ENCODE results near the gene PTPN14. TPM values are rescaled to one million over a fixed set of nuclear protein-coding genes. Genes with fewer than 3 reads are reported as not detected.
A peak's percentile ranks its signal among the peaks of the same experiment; 100 is the strongest.

Gene PTPN14
- total RNA-seq, 1 donor from 2014 or later = 24.6 TPM

GRCh38 chr1:214440219-214440965, 111.0 kb downstream of the PTPN14 start:
- DNase-seq (ENCODE audit: low read depth) = no peak
- H3K4me3 ChIP-seq (ENCODE audit: low read depth, low read length) = no peak overlapping the region
- TF ChIP-seq CTCF (conservative IDR thresholded peaks at IDR 0.05; ENCODE audit: low read depth, low read length) = no peak

DNA sequence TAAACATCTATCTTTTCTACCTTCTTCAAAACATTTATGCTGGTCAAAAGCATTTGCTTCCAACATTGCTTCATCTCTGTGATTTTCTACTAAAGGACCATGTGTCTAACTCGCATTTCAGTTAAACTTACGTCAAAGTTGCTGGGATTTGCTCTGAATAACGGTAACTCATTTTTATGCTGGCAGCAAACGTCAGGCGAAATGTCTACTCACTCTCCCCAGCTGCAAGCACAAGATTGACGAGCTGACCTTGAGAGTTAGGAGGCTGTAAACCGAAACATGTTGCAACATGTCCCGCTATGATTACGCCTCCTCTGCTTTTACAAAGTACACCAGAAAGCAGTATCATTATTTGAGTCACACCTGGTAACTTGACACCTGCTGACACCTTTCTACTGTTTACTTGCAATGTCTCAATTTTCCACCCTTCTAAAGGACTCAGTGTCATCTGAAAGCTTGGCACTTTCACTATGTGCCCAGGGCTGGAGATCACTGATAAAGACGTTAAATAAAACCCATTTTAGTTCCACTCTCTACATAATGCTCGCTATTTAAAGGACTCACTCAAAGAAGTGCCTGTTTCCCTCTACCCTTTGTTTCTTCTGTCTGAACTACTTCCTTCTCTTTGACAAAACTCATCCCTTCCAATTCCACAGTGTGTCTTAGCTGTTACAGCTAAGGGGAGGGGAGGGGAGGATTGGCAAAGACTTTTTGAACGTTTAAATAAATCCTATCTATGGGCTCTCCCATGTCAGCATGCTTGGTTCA, 111.9 kb downstream of the PTPN14 start:
- H3K4me3 ChIP-seq (ENCODE audit: low read depth, low read length) = peak overlapping the region; percentile 23
- TF ChIP-seq CTCF (conservative IDR thresholded peaks at IDR 0.05; ENCODE audit: low read depth, low read length) = no peak
- DNase-seq (ENCODE audit: low read depth) = peak; percentile 75

DNA sequence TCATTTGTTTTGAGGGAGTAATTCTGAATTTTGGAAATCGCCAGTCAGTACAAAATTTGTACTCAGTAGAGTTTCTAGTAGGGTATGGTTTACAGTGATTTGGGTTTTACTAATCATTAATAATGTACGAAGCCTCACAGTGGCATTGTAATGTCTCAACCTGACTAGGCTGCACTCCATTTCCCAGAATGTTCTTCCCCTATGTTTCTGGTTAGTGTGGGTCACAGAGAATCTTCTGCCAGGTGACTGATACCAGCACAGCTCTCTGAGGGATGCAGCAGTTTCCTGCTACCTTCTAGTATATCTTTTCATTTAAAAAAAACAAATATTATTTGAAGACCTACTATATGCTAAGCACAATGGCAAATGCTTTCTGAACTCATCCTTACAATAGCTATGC, 112.9 kb downstream of the PTPN14 start:
- no peak overlapping the region for H3K4me3 ChIP-seq (ENCODE audit: low read depth, low read length)
- no peak for DNase-seq (ENCODE audit: low read depth)
- TF ChIP-seq CTCF (conservative IDR thresholded peaks at IDR 0.05; ENCODE audit: low read depth, low read length) = no peak

DNA sequence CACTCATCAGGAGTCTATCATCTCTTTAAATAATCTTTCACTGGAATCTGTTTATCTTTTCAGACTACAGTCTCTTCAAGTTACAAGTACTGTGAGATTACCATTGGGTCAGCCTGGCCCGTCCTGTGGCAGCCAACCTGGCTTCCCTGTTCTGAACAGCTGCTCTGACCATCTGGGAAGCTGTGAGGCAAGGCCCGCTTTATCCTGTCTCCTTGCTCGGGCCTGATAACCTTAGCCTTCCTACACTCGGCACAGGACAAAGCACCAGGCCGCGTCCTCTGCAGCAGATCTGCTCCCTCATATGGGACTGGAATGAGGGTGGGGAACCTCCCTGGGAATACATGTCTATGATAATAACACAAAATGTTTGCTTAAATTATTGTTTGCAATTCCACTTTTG, 113.3 kb downstream of the PTPN14 start:
- TF ChIP-seq CTCF (conservative IDR thresholded peaks at IDR 0.05; ENCODE audit: low read depth, low read length) = no peak
- H3K4me3 ChIP-seq (ENCODE audit: low read depth, low read length) = no peak overlapping the region

DNA sequence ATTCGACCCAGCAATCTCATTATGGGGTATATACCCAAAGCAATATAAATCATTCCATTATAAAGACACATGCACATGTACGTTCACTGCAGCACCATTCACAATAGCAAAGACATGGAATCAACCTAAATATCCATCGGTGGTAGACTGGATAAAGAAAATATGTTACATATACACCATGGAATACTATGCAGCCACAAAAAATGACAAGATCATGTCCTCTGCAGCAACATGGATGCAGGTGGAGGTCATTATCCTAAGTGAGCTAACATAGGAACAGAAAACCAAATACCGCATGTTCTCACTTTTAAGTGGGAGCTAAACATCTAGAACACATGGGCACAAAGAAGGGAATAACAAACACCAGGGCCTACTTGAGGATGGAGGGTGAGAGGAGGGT, 115.5 kb downstream of the PTPN14 start:
- no peak for TF ChIP-seq CTCF (conservative IDR thresholded peaks at IDR 0.05; ENCODE audit: low read depth, low read length)
- DNase-seq (ENCODE audit: low read depth) = no peak
- no peak overlapping the region for H3K4me3 ChIP-seq (ENCODE audit: low read depth, low read length)

More for the DNA sequence above, 113.3 kb downstream of the PTPN14 start:
- DNase-seq (ENCODE audit: low read depth) = no peak

DNA sequence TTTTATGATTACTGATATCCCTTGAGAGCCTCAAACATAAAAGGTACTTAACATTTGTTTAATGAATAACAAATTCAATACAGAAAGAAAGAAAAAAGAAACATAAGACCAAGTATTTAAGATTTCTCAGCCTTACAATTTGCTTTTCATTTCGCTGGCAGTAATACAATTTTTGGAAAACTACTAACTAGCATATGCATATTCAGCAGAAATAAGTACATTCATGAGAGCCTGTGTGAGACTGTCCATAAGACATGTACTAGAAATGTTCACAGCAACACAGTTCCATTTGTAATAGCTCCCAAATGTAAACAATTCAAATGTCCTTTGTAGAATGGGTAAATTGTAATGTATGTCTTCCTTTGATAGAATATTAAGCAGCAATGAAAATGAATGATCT, 119.2 kb downstream of the PTPN14 start:
- TF ChIP-seq CTCF (conservative IDR thresholded peaks at IDR 0.05; ENCODE audit: low read depth, low read length) = no peak
- no peak for DNase-seq (ENCODE audit: low read depth)

More for the DNA sequence above, 119.2 kb downstream of the PTPN14 start:
- H3K4me3 ChIP-seq (ENCODE audit: low read depth, low read length) = no peak overlapping the region

Data from epithelial cell of proximal tubule (primary cell).